ENCODE data around the gene MSANTD1.

The MSANTD1 gene

GRCh38 chr4:3212391-3213105 is 36.4 kb upstream of the MSANTD1 start:
- TF ChIP-seq, protein P1, sequence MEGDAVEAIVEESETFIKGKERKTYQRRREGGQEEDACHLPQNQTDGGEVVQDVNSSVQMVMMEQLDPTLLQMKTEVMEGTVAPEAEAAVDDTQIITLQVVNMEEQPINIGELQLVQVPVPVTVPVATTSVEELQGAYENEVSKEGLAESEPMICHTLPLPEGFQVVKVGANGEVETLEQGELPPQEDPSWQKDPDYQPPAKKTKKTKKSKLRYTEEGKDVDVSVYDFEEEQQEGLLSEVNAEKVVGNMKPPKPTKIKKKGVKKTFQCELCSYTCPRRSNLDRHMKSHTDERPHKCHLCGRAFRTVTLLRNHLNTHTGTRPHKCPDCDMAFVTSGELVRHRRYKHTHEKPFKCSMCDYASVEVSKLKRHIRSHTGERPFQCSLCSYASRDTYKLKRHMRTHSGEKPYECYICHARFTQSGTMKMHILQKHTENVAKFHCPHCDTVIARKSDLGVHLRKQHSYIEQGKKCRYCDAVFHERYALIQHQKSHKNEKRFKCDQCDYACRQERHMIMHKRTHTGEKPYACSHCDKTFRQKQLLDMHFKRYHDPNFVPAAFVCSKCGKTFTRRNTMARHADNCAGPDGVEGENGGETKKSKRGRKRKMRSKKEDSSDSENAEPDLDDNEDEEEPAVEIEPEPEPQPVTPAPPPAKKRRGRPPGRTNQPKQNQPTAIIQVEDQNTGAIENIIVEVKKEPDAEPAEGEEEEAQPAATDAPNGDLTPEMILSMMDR (IDR thresholded peaks at IDR 0.05) = no peak

- TF ChIP-seq, protein P1 (IDR thresholded peaks at IDR 0.05) = no peak
Observed at GRCh38 chr4:3213106-3213425, 35.9 kb upstream of the MSANTD1 start.

- TF ChIP-seq, protein P1 (IDR thresholded peaks at IDR 0.05) = no peak
Observed at GRCh38 chr4:3213661-3214250, 35.2 kb upstream of the MSANTD1 start.

GRCh38 chr4:3215256-3215655 is 33.7 kb upstream of the MSANTD1 start:
- TF ChIP-seq, protein P1 (IDR thresholded peaks at IDR 0.05) = no peak

DNA sequence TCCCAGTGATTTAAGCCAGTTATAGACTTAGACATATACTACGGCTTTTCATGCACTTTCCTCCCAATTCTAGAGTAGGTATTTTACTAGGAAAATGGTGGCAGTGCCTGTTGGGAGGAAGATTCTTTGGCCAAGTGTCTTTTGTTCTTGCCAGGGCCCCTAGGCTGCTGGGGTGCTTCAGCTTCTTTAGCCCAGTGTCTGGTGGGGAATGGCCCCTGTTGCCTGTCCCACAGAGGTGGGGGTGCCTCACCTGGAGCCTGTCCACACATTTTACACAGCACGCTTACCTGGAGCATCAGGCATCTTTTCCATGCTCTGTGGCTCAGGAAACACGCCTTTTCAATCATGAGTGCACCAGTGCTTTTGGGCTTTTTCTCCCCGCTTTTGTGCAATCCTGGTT is 33.2 kb upstream of the MSANTD1 start:
- TF ChIP-seq, protein P1 (IDR thresholded peaks at IDR 0.05) = no peak

DNA sequence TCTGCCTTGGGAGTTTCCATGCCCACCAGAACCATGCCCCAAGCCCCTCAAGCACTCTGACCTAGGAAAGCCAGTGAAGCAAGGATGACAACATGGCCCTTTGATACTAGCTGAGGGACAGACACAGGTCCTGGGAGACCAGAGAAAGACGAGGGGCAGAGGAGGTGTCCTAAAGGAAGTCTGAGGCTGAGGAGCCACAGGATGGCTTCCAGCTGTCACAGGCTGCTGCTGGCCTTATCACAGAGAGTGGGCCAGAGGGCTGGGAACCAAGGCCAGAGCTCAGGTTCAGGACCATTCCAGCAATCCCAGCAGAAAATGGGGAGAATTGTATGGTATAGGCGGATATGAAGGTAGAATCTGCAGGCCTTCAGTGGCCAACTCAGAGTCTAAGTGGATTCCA is 31.7 kb upstream of the MSANTD1 start:
- TF ChIP-seq, protein P1 (IDR thresholded peaks at IDR 0.05) = no peak

DNA sequence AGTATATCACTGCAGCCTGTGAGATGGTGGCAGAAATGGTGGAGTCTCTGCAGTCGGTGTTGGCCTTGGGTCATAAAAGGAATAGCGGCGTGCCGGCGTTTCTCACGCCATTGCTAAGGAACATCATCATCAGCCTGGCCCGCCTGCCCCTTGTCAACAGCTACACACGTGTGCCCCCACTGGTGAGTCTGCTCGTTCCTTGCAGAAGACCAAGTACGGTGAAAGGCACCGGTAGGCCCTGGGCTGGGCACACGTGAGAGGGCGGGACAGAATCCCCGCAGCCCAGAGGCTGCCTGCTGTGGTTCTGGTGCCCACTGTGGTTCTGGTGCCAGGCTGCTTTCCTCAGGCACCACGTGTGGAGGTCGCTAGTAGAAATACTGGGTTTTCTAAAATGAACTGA is 31.2 kb upstream of the MSANTD1 start:
- TF ChIP-seq, protein P1 (IDR thresholded peaks at IDR 0.05) = no peak

Measured in LNCAP (cell line).